Liver (tissue), 9 donors: ENCODE results near the gene ABCC5. TPM values are rescaled to one million over a fixed set of nuclear protein-coding genes. Genes with fewer than 3 reads are reported as not detected.

ENCODE experiments used
- DNase-seq: peaks from one replicate; pipeline ENCODE4 v3.0.0-alpha.2; 2017; ENCODE audit warnings: low spot score
- H3K27ac ChIP-seq, 2 donors: one replicate each; pipeline ENCODE4 v1.7.0; 2013; ENCODE audit warnings: inconsistent platforms in 2 of 2, low read length in 2 of 2, control low read depth in 1 of 2, low read depth in 1 of 2, mild to moderate bottlenecking in 1 of 2
- H3K27me3 ChIP-seq, 4 donors: one replicate each; pipeline versions ENCODE4 v1.6.1 to v1.7.0; 2013; ENCODE audit warnings: low read length in 3 of 4, inconsistent platforms in 1 of 4, mild to moderate bottlenecking in 1 of 4, moderate library complexity in 1 of 4; ENCODE audit not compliant: control insufficient read depth in 4 of 4, insufficient read depth in 4 of 4
- H3K36me3 ChIP-seq, 4 donors: one replicate each; pipeline versions ENCODE4 v1.6.1 to v1.7.0; 2013; ENCODE audit warnings: low read length in 3 of 4, mild to moderate bottlenecking in 3 of 4, low read depth in 1 of 4, moderate library complexity in 1 of 4; ENCODE audit not compliant: control insufficient read depth in 4 of 4, insufficient read depth in 3 of 4
- H3K4me1 ChIP-seq, 4 donors: one replicate each; pipeline versions ENCODE4 v1.6.1 to v1.7.0; 2013; ENCODE audit warnings: low read length in 3 of 4, mild to moderate bottlenecking in 3 of 4, moderate library complexity in 1 of 4; ENCODE audit not compliant: control insufficient read depth in 4 of 4, insufficient read depth in 4 of 4
- H3K4me3 ChIP-seq, 3 donors: one replicate each; pipeline versions ENCODE4 v1.6.1 to v1.7.0; 2013; ENCODE audit warnings: low read length in 3 of 3, control low read depth in 1 of 3, low read depth in 1 of 3, mild to moderate bottlenecking in 1 of 3
- H3K9ac ChIP-seq, 2 donors: one replicate each; pipeline ENCODE4 v1.7.0; 2013; ENCODE audit warnings: low read length in 2 of 2, mild to moderate bottlenecking in 2 of 2, moderate library complexity in 2 of 2, control low read depth in 1 of 2, low read depth in 1 of 2
- H3K9me3 ChIP-seq, 4 donors: one replicate each; pipeline versions ENCODE4 v1.6.1 to v1.7.0; 2013; ENCODE audit warnings: low read length in 3 of 4; ENCODE audit not compliant: control insufficient read depth in 4 of 4
- ATF3 ChIP-seq: IDR thresholded peaks from 2 replicates; pipeline ENCODE4 v1.6.1; 2016; ENCODE audit warnings: antibody characterized with exemption
- CTCF ChIP-seq: fragments of 150-350 bp; IDR thresholded peaks from 2 replicates; pipeline ENCODE4 v1.5.1; 2017; ENCODE audit warnings: improper control_type of control experiment, low read depth, low read length; ENCODE audit not compliant: missing input control
- EGR1 ChIP-seq, 2 donors: IDR thresholded peaks; 2 replicates each; pipeline ENCODE4 v1.6.1; 2016 to 2018; ENCODE audit warnings: antibody characterized with exemption in 2 of 2, low read depth in 2 of 2
- FOXA1 ChIP-seq: IDR thresholded peaks from 2 replicates; pipeline ENCODE4 v1.6.1; 2016; ENCODE audit warnings: antibody characterized with exemption
- FOXA2 ChIP-seq: IDR thresholded peaks from 2 replicates; pipeline ENCODE4 v1.6.1; 2016; ENCODE audit warnings: antibody characterized with exemption
- HNF4A ChIP-seq, 2 donors: conservative IDR thresholded peaks; 2 replicates each; pipeline ENCODE4 v1.6.1; 2016; ENCODE audit warnings: antibody characterized with exemption in 2 of 2, mild to moderate bottlenecking in 2 of 2
- HNF4G ChIP-seq: IDR thresholded peaks from 2 replicates; pipeline ENCODE4 v1.6.1; 2016; ENCODE audit warnings: antibody characterized with exemption
- JUND ChIP-seq, 2 donors: IDR thresholded peaks; 2 replicates each; pipeline ENCODE4 v1.6.1; 2016; ENCODE audit warnings: antibody characterized with exemption in 2 of 2
- MAX ChIP-seq: IDR thresholded peaks from 2 replicates; pipeline ENCODE4 v1.6.1; 2016; ENCODE audit warnings: antibody characterized with exemption
- RAD21 ChIP-seq, 2 donors: IDR thresholded peaks; 2 replicates each; pipeline ENCODE4 v1.6.1; 2016; ENCODE audit warnings: antibody characterized with exemption in 2 of 2, mild to moderate bottlenecking in 2 of 2
- RXRA ChIP-seq, 2 donors: IDR thresholded peaks; 2 replicates each; pipeline ENCODE4 v1.6.1; 2017 to 2018; ENCODE audit warnings: antibody characterized with exemption in 2 of 2, mild to moderate bottlenecking in 1 of 2
- TAF1 ChIP-seq: conservative IDR thresholded peaks from 2 replicates; pipeline ENCODE4 v1.6.1; 2016; ENCODE audit warnings: antibody characterized with exemption, mild to moderate bottlenecking
- YY1 ChIP-seq: IDR thresholded peaks from 2 replicates; pipeline ENCODE4 v1.6.1; 2016; ENCODE audit warnings: antibody characterized with exemption, mild to moderate bottlenecking
- WGBS: extraction: QIAGEN DNeasy Blood & Tissue Kit; methylation state at CpG from one replicate; pipeline ENCODE4 v1.1.7; 2013; 5-methylcytosine and 5-hydroxymethylcytosine counted together
- polyA plus RNA-seq, 2 donors: library from polyadenylated mRNA; stranded (reverse) in 1 of 2; unstranded in 1 of 2; fragments of 200-250 nt in 1 of 2; fragments of >200 nt in 1 of 2; fragmentation: Nextera tagmentation in 1 of 2; extraction: Ambion mirVana in 1 of 2; gene quantifications; one replicate each; pipeline versions ENCODE4 v1.2.1 to v1.2.3, GENCODE V29; 2013 to 2015
- total RNA-seq, 2 donors: library from RNA; depleted of rRNA; stranded (reverse); fragments of >200 nt; gene quantifications; one replicate each; pipeline ENCODE4 v1.2.3, GENCODE V29; 2014
- TF ChIP-seq, protein P1 (sequence below): IDR thresholded peaks from 2 replicates; pipeline ENCODE4 v1.6.1; 2016; ENCODE audit warnings: antibody characterized with exemption
- donor health status: healthy.
- donor health status: healthy.
- donor health status: healthy.
- donor health status: healthy.
- donor health status: healthy.

The ABCC5 gene
- total and polyA plus RNA-seq, 4 donors = 2.8 to 35.7 (median 8.1) TPM

DNA sequence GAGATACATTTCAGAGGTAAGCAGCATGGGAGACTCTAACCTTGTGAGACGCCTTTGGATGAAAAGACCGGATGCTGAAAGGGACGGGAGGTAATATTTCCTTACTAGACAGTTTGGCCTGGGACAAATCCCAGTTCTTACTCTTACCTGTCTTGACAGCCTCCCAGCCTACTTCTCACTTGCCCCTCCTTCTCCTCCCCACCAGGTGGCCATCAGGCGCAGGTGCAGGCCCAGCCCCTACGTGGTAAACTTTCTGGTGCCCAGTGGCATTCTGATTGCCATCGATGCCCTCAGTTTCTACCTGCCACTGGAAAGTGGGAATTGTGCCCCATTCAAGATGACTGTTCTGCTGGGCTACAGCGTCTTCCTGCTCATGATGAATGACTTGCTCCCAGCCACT lies 20.1 kb upstream of the ABCC5 start:
- H3K27me3 ChIP-seq = no peaks in the 10 kb centered on the region
- no peaks in the 10 kb centered on the region for H3K36me3 ChIP-seq
- no peak overlapping the region for H3K9ac ChIP-seq
- H3K4me3 ChIP-seq = no peak overlapping the region
- no peak overlapping the region for H3K27ac ChIP-seq
- H3K9me3 ChIP-seq = no peaks in the 10 kb centered on the region
- H3K4me1 ChIP-seq = no peaks in the 10 kb centered on the region
- no peak for TF ChIP-seq CTCF
- WGBS = 74% methylated on average over 7 of the region's 7 CpGs
- no peak for DNase-seq

DNA sequence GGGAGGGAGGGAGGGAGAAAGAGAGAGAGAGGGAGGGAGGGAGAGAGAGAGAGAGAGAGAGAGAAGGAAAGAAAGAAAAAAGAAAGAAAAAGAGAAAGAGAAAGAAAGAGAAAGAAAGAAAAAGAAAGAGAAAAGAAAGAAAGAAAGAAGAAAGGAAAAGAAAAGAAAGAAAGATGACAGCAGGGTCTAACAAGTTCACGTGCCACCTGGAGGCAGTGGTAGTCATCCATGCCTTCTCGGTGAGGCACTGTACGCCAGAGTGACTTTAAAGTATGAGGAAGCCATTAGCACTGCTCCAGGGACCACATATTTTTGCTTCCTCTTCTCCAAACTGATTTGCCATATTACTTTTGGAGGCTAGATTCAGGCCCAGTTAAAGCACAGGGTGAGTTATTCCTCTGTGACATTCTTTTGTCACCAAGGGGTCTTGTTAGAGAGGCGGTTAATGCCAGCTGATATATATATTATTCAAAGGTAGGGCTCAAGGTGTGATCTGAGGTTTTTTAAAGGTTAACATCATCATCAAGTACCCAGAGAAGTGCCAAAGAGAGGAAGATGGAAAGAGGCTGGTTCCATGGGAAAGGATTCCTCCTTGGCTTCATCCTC lies 13.6 kb upstream of the ABCC5 start, which contains the start of gene HTR3D:
Gene HTR3D (plus strand): TSS at position 556 of the 606 bp plus-strand sequence. CDS start 0 bp downstream, at position 556.
- DNase-seq = no peak
- TF ChIP-seq FOXA2 (no peak), RAD21 (IDR thresholded peaks at IDR 0.05) (no peak), EGR1 (IDR thresholded peaks at IDR 0.05; ENCODE audit: low read depth in 2 of 2) (no peak), JUND (IDR thresholded peaks at IDR 0.05) (no peak), YY1 (no peak), MAX (no peak), HNF4A (conservative IDR thresholded peaks at IDR 0.05) (no peak)
- Histone ChIP-seq H3K9me3 (no peaks in the 10 kb centered on the region), H3K27ac (no peak within 1 kb of the TSS), H3K9ac (no peak within 1 kb of the TSS), H3K4me3 (no peak within 1 kb of the TSS), H3K4me1 (no peaks in the 10 kb centered on the region), H3K27me3 (no peaks in the 10 kb centered on the region), H3K36me3 (no peaks in the 10 kb centered on the region)
- 72% methylated on average over 4 of the region's 4 CpGs for WGBS

- no peaks in the 10 kb centered on the region for H3K27me3 ChIP-seq
- H3K4me3 ChIP-seq = no peak overlapping the region
- no peaks in the 10 kb centered on the region for H3K9me3 ChIP-seq
- no peaks in the 10 kb centered on the region for H3K4me1 ChIP-seq
- no peak overlapping the region for H3K27ac ChIP-seq
- H3K9ac ChIP-seq = no peak overlapping the region
- no peak for DNase-seq
- TF ChIP-seq RAD21 (IDR thresholded peaks at IDR 0.05) (no peak), YY1 (no peak), CTCF (no peak), HNF4A (conservative IDR thresholded peaks at IDR 0.05) (no peak), HNF4G (no peak), FOXA1 (no peak), TAF1 (no peak), RXRA (IDR thresholded peaks at IDR 0.05) (no peak), JUND (IDR thresholded peaks at IDR 0.05) (no peak), ATF3 (no peak)
- TF ChIP-seq, protein P1, sequence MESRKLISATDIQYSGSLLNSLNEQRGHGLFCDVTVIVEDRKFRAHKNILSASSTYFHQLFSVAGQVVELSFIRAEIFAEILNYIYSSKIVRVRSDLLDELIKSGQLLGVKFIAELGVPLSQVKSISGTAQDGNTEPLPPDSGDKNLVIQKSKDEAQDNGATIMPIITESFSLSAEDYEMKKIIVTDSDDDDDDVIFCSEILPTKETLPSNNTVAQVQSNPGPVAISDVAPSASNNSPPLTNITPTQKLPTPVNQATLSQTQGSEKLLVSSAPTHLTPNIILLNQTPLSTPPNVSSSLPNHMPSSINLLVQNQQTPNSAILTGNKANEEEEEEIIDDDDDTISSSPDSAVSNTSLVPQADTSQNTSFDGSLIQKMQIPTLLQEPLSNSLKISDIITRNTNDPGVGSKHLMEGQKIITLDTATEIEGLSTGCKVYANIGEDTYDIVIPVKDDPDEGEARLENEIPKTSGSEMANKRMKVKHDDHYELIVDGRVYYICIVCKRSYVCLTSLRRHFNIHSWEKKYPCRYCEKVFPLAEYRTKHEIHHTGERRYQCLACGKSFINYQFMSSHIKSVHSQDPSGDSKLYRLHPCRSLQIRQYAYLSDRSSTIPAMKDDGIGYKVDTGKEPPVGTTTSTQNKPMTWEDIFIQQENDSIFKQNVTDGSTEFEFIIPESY = no peak
- H3K36me3 ChIP-seq = no peaks in the 10 kb centered on the region
- WGBS = 76% methylated on average over 3 of the region's 3 CpGs
Measured at GRCh38 chr3:184030536-184030935, 12.9 kb upstream of the ABCC5 start.
